Measurements from ENCODE around the gene B4GALT3.

The B4GALT3 gene

DNA sequence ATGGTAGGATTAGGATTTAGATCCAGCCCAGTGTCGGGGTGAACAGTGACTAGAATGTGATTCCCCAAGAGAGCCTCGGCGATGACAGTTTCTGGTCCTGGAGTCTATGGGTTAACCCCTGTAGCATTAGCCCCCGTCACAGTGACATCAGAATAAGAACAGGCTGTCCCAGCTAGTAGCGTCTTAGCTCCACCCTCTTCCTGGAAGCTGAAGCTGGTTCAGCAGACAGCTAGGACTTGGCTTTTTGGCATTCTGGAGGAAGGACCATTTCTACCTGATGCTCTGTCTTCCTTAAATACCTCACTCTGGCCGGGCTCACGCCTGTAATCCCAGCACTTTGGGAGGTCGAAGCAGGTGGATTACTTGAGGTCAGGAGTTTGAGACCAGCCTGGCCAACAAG, 29.9 kb upstream of the B4GALT3 start:
- in situ Hi-C loops (cut with MboI; ENCODE audit: low pct_unique_long_range_greater_than_20kb, low sequenced_read_pairs), result no loop called here
- no peak for DNase-seq

DNA sequence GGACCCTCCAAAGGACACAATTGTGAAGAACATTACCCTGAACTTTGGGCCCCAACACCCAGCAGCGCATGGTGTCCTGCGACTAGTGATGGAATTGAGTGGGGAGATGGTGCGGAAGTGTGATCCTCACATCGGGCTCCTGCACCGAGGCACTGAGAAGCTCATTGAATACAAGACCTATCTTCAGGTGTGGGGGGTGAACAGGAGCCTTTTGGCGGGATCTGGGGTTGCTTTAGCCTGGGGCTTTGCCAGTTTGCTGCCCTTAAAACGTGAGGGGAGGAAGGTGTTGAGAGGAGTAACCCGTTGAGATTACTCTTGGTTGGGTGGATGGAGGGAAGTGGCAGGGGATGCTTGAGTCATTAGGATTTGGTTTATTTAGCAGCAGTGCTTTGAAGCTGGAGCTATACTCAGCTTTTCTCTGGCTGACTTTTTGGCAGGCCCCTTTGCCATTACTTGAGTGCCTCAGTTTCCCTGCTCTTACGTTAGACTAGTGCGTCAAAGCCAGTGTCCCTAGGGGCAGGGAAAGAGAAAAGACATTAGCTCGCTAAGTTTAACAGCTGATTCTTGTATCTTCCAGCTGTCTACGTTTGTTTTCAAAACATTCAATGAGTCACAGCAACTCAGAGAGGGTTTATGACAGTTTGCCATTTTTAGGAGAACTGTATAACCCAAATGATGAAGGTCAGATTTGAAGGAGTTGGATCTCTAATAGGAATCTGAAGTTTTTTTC, 29.3 kb upstream of the B4GALT3 start:
- DNase-seq, result no peak
- in situ Hi-C loops (cut with MboI; ENCODE audit: low pct_unique_long_range_greater_than_20kb, low sequenced_read_pairs), result no loop called here

DNA sequence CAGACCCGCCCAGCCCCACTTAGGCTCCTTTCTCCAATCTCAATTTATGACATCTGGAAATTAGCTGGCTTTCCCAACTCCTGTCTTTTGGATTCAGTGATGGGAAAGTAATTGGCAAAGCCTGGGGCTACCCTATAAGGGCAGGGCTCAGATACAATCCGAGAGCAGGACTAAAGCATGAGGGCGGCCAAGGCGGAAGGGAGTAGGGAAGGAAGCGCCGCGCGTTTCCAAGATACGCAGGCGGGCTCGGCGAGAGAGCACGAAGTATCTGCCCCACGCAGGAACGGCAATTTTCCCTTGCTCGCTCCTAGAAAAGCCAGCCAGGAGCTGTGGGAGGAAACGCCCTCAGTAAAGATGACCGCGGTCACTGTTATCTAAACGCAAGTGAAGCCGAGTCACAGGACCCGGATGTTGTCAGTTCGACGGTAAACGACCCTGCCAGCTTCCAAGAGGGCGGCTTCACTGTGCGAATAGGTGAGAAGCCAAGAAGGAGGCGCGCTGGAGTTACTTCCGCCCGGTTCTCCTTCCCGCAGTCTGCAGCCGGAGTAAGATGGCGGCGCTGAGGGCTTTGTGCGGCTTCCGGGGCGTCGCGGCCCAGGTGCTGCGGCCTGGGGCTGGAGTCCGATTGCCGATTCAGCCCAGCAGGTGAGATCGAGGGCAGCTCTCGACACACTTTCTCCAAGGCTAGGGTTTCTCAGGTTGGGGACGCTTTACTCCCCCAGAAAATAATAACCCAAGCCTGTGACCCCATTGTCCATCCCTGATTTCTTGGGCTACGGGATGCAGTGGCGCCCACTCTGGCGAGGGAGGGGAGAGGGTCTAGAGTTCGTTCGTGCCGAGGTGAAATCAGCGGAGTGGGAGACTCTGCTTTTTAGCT, 24.8 kb upstream of the B4GALT3 start, which contains the start of gene NDUFS2:
NDUFS2 (plus strand) TSS at position 532 of the 877 bp plus-strand sequence; CDS start at position 551, 19 bp downstream.
- in situ Hi-C loops (cut with MboI; ENCODE audit: low pct_unique_long_range_greater_than_20kb, low sequenced_read_pairs), result no loop called here
- DNase-seq, result peak; percentile 98

DNA sequence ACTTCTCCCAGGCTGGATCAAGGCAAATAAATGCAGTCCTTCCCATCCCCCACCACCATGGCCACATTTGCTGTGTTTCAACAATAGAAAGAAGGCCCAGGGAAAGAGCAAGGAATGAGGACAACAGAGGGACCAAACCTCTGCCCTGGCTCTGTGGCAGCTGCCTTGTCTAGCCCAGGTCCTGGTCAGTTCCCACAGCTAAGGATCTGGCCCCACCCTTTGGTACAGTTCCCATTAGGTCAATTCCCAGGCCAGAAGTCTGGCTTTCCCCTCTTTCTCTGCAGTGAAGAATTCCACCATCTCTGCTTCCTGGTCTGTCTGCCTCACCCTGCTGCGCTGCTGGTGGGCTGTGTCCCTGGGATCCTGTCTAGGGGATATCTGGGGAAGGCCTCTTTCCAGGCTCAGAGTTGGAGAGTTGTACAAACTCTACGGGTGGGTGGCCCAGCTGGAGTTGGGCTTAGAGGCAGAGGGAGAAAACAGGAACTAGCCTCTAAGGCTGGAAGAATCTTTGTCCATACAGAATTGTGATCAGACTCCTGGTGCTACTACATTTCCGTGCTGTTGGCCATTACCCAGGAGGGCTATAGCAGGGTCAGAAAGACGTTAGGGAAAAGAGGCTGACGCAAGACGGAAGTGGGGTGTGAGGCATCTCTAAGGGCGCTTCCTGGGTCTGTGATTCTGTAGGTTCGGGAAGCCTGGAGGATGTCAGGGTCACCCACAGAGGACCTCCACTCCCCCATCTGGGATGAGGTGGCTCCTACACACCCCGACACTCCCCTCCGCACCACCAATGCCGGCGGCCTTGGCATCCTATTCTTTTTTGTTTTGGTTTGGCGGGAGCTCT, 23.9 kb upstream of the B4GALT3 start:
- in situ Hi-C loops (cut with MboI; ENCODE audit: low pct_unique_long_range_greater_than_20kb, low sequenced_read_pairs), result no loop called here

DNA sequence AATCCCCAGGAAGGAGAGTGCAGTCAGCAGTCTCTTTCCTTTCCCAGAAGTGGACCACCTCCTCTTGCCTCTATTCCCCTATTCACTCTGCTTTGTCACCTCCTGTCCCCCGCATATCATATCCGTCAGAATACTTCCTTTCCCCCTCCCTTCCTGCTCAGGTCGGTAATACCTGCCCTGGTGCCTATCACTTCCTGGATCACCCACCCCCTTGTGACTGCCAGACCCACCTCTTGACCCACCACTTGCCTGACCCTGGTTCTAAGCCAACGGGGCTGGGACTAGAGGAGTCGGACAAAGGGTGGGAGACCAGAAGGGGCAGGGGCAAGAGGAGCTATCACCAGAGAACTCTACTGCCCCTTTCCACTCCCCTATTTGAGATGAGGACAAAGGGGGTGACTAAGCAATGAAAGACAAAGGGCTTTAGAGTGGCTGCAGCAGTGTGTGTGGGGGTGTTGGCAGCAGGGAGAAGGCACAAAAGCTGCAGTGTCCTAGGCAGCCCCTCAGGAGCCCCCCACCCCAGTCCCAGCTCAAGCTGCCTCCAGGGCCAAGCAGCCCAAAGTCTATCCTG, 23.2 kb upstream of the B4GALT3 start:
- in situ Hi-C loops (cut with MboI; ENCODE audit: low pct_unique_long_range_greater_than_20kb, low sequenced_read_pairs), result no loop called here
- DNase-seq, result no peak

More for the DNA sequence above, 23.9 kb upstream of the B4GALT3 start:
- peak; percentile 62 for DNase-seq

DNA sequence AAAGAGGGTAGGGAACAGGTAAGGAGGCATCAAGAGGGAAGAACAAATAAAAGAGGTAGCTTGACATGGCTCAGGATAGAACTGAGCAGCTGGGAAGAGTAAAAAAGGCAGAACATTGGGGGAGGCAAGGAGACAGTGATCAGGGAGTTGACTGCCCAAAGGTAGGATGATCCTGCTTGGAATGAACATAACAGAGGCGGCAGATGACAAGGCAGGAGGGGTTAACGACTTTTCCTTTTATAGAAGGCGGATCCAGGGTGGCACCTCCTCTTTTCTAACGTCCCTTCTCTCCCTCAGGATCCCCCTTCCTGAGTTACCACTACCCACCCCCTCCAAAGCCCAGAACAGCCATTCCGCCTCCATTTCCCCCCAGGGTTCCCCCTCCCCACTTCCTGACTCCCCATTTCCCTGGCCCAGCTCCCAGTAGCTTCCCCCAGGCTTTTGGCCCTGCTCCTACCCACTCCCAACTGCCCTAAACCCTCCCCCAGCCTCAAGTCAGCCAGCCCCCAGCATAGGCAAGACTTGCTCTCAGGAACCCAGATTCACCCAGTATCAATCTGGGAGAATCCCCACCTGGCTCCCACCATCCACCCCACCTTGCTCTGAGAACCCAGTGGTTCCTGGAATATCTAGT, 22.3 kb upstream of the B4GALT3 start:
- in situ Hi-C loops (cut with MboI; ENCODE audit: low pct_unique_long_range_greater_than_20kb, low sequenced_read_pairs), result loop anchor here (25.0 kb wide), 1 partner anchor 188 kb away; no protein-coding TSS in a partner anchor
- no peak for DNase-seq

DNA sequence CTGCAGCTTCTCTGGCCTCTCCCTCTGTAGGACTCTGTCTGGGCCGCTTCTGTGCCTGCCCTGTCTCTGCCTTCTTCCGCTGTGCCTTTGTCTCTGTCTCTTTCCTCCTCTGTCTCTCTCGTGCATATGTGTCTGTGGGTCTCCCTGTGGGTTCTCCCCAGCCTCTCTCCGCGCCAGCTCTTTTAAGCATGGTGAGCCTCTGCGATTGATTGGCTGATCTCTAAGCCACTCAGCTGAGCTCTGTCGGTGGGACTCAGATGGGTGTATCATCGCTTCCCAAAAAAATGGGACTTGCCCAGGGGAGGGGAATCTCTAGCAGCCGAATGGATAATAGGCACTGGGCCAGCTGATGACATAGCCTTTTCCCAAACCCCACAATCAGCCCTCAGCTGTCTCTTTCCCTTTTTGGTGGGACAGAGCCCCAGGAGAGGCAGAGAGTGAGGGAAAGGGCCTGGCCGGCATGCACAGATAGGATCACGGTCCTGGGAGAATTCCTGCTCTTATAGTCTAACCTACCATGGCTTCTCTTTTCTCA, 21.7 kb upstream of the B4GALT3 start, which contains the start of gene ADAMTS4:
ADAMTS4 (minus strand) TSS at position 158 of the 535 bp plus-strand sequence. CDS start 427 bp downstream, outside the sequence.
- DNase-seq, result no peak
- in situ Hi-C loops (cut with MboI; ENCODE audit: low pct_unique_long_range_greater_than_20kb, low sequenced_read_pairs), result loop anchor here (25.0 kb wide), 1 partner anchor 188 kb away; no protein-coding TSS in a partner anchor

DNA sequence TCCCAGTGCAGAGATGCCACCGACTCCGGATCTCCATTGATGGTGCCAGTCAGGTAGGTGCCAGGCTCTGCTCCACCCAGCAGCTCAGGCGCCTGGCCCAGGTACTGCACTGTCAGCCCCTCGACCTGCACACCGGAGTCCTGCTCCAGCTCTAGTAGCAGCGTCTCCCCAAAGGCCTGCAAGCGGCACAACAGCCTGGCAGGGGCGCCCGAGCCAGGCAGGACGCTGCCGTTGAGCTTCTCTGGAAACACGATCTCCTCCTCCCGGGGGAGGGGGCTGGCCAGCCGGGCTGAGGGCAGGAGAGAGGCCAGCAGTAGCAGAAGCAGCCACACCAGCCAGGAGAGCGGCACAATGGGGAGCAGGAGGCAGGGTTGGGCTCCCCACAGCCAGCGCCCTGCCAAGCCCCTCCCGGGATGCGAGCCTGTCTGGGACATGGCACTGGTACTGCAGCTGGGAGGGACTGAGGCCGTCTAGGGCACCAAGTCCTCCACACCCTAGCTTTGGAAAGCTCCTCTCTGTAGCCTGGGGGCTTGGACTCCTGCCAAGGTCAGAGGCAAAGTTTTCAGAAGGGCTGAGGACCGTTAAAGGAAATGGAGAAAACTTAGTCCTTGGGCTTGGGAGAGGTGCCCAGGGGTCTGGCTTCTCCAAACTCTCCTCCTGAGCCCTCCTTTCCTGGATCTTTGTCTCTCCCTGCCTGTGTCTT, 21.0 kb upstream of the B4GALT3 start:
- in situ Hi-C loops (cut with MboI; ENCODE audit: low pct_unique_long_range_greater_than_20kb, low sequenced_read_pairs), result loop anchor here (25.0 kb wide), 1 partner anchor 189 kb away; no protein-coding TSS in a partner anchor
- no peak for DNase-seq

DNA sequence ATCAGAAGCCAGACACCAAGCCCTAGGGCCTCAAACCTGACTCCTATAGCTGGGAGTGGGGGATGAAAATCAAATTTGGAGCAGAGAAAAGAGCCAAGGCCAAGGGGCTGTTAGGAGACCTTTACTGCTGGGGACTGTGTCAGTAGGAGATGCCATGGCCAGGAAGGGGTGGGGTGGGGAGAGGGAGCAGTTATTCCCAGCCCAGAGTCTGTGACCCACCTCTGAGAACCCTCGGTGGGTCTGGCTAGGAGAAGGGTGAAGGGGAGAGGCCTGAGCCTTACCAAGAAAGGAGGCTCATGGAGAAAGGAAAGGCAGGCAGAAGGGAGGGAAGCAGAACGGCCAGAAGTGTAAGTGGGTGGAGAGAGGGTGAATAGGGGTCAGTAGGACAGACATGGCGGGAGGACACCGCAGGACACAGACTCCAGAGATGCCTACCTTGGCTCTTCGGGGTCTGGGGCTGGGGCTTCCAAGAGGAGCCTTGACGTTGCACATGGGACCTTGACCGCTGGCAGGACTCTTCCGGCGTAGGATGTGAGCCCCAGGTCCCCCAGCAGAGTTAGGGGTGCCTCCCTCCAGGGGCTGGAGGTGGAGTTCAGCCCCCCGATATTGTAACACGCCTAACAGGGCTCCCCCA, 20.4 kb upstream of the B4GALT3 start:
- no peak for DNase-seq
- in situ Hi-C loops (cut with MboI; ENCODE audit: low pct_unique_long_range_greater_than_20kb, low sequenced_read_pairs), result loop anchor here (25.0 kb wide), 1 partner anchor 190 kb away; no protein-coding TSS in a partner anchor

DNA sequence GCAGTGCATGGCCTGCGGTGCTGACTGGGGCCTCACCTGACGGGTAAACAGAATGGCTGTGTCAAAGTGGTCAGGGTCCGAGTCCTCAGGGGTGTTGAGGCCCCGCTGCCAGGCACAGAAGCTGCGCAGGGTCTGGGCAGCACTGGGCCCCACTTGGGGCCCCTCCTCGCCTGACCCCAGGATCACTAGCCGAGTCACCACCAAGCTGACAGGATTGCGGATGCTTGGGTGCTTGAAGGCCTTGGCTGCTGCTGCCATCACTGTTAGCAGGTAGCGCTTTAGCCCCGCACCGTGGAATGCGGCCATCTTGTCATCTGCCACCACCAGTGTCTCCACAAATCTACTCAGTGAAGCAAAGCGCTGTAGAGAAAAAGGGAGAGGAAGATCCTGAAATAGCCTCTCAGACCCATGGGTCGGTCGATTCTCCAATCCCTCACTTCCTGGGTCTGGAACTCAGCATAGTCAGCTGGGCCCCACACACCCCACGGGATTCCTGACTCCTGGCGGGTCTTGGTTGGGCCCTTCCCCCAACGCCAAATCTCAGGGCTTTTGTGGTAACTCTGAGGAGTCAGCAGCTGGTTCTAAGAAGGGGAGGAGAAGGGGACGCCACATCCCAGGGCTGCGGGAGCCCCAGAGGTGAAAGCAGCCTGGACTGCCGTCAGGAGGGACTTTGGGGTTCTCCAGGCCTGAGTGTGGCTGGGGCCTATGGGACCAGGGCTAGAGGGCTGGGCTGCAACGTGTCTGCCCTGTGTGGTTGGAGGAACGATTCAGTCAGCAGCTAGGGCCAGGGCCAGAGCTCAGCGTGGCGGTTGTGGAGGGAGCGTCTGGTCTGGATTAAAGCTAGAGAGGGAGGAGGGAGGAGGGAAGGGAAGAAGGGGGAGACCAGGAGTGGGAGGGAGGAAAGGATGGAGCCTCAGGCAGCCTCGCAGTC, 19.5 kb upstream of the B4GALT3 start:
- DNase-seq, result no peak
- in situ Hi-C loops (cut with MboI; ENCODE audit: low pct_unique_long_range_greater_than_20kb, low sequenced_read_pairs), result loop anchor here (25.0 kb wide), 1 partner anchor 191 kb away; no protein-coding TSS in a partner anchor

DNA sequence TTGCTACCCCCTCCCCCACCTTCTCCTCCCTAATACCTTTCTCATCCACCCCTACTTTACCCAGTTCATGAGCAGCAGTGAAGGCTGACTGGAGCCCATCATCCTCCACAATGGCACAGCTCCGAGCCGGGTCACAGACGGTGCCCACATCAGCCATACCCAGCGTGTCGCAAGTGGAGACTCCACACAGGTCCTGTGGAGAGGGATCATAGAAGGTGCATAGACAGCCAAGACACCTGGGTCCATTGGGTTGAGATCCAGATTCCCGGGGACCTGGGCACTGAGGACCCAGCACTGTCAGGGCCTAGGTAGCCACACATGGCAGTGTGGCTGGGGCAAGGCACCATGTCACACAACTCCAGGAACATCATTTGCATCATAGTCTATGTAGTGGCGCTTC, 18.8 kb upstream of the B4GALT3 start:
- in situ Hi-C loops (cut with MboI; ENCODE audit: low pct_unique_long_range_greater_than_20kb, low sequenced_read_pairs), result loop anchor here (25.0 kb wide), 1 partner anchor 191 kb away; no protein-coding TSS in a partner anchor

DNA sequence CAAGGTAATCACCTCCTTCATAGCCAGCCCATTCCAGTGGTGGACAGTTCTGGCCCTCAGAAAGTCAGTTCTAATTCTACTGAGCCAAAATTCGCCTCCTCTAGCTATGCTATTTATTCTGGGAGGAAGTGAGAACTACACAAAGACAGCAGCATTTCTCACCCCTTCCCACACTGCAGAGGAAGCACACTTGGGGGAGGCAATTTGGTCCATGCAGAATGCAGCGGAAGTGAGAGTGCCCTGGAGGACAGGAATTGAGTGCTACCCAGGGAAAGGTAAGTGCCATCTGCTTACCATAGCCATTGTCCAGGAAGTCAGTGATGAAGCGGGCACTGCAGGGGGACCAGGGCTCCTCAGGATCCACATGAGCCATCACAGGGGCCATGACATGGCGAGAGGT, 17.9 kb upstream of the B4GALT3 start:
- peak; percentile 19 for DNase-seq
- in situ Hi-C loops (cut with MboI; ENCODE audit: low pct_unique_long_range_greater_than_20kb, low sequenced_read_pairs), result loop anchor here (25.0 kb wide), 1 partner anchor 192 kb away; no protein-coding TSS in a partner anchor

More for the DNA sequence above, 18.8 kb upstream of the B4GALT3 start:
- DNase-seq, result no peak

DNA sequence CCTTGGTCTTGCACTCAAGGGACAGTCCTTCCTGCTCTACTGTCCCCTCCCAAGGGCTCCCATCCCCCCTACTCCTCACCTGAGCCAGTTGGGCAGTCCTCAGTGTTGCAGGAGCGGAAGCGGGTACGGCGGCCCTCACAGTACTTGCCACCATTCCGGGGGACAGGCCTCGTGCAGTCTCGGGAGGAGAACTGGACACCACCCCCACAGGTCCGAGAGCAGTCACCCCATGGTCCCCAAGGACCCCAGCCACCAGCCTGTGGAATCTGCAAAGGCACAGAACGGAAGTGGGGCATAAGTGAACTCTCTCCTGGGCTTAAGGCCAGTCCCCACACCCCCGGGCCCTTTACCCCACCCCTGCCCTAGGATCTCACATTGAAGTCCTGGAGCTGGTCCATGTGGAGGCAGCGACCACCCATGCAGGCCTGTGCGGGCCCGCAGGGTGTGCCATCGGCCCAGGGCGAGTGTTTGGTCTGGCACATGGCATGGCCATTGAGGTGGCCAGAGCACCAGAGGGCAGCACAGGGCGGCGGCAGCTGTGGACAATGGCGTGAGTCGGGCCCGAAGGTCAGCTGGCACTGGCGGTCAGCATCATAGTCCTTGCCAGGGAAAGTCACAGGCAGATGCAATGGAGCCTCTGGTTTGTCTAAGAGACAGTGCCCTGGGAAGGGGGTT, 16.4 kb upstream of the B4GALT3 start:
- in situ Hi-C loops (cut with MboI; ENCODE audit: low pct_unique_long_range_greater_than_20kb, low sequenced_read_pairs), result loop anchor here (25.0 kb wide), 1 partner anchor 194 kb away; no protein-coding TSS in a partner anchor
- no peak for DNase-seq

DNA sequence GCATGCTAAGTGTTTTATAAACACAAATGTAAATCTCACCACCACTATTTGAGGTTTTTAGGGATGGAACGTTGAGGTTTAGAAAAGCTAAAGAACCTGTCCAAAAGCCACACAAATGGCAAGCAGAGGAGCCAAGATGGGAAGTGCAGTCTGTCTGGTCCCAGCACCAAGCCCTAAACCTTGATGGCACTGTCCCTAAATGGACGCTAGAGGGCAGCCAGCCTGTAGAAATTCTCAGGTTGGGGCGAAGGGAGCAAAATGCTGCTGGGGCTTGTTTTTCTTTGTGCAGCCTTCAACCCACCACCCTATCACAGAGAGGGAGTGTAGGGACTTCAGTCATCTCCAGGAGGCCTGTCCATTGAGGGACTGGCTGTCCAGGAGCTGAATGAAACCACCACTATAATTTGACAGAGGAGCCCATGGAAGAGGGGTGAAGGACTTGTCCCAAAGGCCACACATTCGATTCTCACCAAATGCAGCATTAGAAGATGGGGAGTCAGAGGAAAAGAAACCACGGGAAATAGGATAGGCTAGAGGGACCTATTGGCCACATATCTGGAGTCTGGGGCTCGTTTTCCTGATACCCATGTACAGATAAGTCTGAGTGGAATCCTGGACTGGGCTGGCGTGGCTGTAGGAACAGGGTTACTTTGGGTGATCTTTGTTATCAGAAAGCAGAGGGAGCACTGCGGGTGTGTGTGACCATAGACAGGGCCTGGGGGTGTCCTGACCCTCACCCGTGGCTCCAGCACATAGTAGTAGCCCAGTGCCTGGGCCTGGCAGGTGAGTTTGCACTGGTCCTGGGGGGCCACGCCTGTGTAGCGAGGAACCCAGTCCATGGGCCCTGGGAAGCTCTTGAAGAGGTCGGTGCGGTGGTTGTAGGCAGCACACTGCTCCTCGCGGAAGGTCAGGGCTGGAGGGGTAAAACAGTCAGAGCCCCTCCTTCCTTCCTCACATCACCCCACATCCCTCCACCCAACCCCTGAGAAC, 15.5 kb upstream of the B4GALT3 start:
- DNase-seq, result peak; percentile 86
- in situ Hi-C loops (cut with MboI; ENCODE audit: low pct_unique_long_range_greater_than_20kb, low sequenced_read_pairs), result loop anchor here (25.0 kb wide), 1 partner anchor 195 kb away; no protein-coding TSS in a partner anchor
